NCI-H128 (cell line): ENCODE results near the gene GSTCD.

ENCODE experiments used
- DNase-seq: peaks from one replicate; lab custom pipeline; 2025; ENCODE audit not compliant: unreplicated experiment; lab: John Stamatoyannopoulos, UW

GSTCD gene

DNA sequence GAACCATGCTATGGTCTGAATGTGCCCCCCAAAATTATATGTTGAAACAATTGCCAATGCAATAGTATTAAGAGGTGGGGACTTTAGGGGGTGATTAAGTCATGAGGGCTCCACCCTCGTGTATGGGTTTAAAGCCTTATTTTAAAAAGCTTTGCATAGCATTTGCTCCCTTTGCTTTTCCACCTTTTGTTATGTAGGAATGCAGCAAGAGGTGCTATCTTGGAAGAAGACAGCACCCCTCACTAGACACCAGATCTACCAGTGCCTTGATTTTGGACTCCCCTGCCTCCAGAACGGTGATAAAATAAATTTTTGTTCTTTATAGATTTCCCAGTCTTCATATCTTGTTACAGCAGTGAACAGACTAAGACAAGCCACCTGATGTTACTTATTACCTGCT is 163.4 kb downstream of the GSTCD start:
- DNase-seq = no peak

DNA sequence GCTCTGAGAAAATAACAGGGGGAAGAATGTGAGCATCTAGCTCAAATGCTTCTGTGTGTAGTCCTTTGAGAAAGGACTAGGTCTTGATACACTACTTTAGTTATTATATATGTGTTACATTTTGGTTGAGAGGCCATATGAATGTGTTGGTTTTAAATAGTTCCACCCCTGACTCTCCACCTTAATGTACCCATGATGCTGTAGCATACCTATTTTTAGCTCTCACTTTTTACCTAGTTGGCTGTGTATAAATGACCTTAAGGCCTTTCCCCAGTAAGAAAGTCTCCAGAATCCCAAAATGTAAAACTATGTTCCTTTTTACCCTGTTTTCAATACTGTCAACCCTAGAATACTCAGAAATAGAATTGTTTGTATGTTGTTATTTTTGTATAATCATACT is 166.6 kb downstream of the GSTCD start:
- DNase-seq = no peak

DNA sequence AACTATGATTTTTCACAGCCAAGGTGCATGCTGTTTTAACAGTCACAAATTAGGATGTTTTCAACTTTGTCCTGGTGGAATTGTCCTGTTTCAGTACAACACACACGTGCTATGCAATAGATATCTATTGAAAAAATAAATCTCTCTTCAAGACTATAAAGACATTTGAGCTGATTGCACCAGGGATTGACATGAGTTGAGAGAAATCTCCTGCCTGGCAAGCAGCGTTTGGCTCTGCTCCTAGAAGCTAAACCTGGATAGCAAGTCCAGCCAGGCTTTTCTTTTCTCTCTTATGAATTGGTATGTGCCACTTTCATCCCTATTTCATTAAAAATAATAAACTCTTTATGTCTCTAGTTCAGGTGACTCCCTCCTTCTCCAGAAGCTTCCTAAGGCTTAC is 170.1 kb downstream of the GSTCD start:
- no peak for DNase-seq

DNA sequence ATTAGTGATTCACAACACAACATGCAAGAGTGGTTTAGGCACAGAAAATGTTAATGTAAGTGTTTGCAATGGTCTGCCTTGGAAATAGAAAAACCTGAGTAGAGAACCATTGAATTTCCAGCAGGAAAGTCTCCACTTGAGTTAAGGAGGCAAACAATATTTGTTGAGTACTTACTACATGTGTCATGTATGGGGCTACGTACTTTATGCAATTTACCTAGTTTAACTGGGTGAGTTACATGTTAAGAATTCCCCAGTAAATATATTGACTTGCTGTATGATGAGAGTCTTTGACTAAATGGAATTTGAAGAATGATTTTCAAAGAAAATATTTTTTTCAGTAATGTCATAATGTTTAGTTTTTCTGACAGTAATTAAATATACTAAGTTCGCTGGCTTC is 178.9 kb downstream of the GSTCD start:
- no peak for DNase-seq

DNA sequence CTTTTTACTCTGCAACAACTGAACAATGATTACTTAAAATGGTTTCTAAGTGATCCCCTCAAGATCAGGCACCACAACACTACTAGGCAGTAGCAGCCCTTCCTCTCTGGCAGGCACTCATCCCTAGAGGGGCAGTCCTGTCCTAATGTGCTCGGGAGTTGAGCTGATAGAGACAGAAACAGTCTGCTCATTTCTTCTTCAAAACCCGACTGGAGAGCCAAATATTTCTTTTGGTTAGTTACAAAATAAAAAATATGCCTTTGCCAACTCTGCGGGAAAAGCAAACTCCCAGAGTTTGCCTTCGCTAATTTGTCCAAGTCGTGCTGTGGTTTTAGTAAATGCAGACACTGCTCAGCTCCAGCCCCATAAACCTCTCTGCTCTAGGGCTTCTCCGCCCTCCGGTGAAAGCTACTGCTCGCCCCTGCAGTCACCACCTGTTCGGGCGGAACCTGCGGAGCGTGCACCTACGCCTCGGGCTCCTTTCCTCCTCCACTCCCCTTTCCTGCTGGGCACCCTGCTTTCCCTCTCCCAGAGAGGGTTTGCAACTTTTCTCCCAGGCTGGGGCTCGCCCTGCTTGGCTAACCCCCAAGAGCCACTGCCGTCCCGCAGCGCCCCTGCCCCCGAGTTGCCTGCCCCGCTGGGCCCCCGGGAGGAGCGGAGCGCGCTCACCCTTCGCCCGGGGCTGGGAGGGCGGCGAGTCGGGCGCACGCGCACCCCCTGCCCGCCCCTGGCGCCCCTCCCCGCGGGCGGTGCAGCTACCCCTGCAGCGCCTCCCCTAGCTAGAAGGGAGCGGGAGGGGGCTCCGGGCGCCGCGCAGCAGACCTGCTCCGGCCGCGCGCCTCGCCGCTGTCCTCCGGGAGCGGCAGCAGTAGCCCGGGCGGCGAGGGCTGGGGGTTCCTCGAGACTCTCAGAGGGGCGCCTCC is 186.3 kb downstream of the GSTCD start, which contains the start of gene NPNT:
NPNT (plus strand) TSS at position 812 of the 923 bp plus-strand sequence. CDS start 182 bp downstream, outside the sequence.
- DNase-seq = peak; percentile 24

DNA sequence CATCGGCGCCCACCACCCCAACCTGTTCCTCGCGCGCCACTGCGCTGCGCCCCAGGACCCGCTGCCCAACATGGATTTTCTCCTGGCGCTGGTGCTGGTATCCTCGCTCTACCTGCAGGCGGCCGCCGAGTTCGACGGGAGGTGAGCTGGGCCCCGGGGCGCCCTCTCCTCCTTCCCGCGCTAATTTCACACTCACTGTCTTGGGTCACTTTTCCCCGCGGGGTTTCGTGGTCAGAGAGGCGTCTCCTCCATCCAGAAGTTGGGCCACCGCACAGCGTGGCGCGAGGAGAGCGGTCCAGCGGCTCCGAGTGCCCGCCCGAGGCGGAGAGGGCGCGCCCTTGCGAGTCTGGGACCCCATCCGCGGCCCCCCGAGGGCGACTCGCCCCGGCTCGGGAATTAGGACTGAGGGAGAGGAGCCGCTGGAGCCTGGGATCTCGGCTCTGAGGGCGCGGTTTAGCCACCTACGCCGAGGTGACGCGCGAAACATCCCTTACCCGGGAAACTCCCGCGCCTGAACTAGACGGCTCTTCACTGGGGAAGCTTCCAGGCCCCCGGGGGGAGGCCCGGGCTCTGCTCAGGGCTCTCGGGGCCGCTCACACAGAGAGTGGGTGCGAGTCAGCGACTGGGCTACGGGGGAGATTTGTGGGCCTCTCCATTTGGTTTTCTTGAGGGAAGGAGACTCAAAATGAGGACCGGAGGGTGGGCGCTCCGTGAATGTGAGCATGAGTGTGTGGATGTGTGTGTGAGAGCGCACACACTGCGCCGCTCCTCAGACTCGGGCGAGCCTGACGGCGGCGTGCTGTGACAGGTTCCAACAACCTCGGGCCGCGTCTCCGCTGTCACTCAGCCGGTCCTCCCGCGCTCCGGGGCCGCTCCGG is 187.2 kb downstream of the GSTCD start:
- no peak for DNase-seq

DNA sequence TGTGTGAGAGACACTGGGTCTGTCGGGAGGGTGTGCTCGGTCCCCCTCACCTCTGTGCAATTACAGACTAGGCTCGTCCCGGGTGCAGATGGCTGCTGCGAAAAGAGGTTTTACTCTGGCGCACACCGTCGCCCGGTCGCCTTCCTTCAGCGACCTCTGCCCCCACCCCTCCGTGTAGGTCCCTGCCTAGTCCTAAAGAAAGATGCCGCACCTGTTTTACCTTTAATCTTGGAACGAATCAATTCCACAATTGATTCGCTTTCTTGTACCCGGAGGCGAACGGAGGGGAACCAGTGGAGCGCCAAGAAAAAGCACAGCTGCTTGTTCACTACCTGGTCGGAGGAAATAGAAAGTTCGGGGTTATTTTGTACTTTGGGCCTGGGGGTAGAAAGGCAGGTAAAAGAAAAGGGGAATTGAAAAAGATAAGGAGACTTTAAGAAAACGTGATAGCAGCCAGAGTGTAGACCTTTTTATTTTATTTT is 187.9 kb downstream of the GSTCD start:
- no peak for DNase-seq
